Astrocyte of the spinal cord (primary cell): ENCODE results near the gene EPHA5.

Experiments
- DNase-seq: peaks from one replicate; pipeline ENCODE4 v3.0.0; 2011; ENCODE audit warnings: low read depth, low spot score
- H3K4me3 ChIP-seq: 2 replicates; pipeline ENCODE4 v1.5.1; 2011; ENCODE audit warnings: low read depth, mild to moderate bottlenecking, low read length, moderate library complexity
- in situ Hi-C: cut with HindIII; loops from 2 replicates; pipeline ENCODE4 v1.10.0; 2017; ENCODE audit warnings: low sequenced_read_pairs
- TF ChIP-seq, protein P1 (sequence below): IDR thresholded peaks from 2 replicates; pipeline ENCODE4 v1.5.1; 2012; ENCODE audit warnings: low read depth, mild to moderate bottlenecking, low read length, inconsistent platforms

EPHA5 gene

DNA sequence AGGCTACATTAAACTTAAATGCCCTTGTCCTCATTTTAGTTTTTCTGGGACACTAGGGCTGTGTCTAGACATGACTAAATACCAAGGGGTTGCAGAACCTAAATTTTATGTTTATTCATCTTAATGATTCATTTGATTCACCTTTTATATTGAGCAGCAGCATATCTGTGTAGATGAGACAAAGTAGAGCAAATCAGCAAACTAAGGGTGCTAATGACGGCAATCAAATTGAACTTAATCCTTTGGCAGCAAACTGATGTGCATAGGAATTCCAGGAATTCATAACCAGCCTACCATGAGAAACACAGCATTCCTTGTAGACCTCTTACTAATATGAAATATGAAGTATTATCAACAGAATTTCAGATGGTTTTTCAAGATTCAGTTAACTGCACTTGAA, 25.1 kb downstream of the EPHA5 start:
- DNase-seq, result no peak
- in situ Hi-C loops, result no loop called here

GRCh38 chr4:65635051-65635821, 35.1 kb downstream of the EPHA5 start:
- in situ Hi-C loops, result no loop called here
- TF ChIP-seq, protein P1, sequence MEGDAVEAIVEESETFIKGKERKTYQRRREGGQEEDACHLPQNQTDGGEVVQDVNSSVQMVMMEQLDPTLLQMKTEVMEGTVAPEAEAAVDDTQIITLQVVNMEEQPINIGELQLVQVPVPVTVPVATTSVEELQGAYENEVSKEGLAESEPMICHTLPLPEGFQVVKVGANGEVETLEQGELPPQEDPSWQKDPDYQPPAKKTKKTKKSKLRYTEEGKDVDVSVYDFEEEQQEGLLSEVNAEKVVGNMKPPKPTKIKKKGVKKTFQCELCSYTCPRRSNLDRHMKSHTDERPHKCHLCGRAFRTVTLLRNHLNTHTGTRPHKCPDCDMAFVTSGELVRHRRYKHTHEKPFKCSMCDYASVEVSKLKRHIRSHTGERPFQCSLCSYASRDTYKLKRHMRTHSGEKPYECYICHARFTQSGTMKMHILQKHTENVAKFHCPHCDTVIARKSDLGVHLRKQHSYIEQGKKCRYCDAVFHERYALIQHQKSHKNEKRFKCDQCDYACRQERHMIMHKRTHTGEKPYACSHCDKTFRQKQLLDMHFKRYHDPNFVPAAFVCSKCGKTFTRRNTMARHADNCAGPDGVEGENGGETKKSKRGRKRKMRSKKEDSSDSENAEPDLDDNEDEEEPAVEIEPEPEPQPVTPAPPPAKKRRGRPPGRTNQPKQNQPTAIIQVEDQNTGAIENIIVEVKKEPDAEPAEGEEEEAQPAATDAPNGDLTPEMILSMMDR, result no peak
- DNase-seq, result no peak
- no peak overlapping the region for H3K4me3 ChIP-seq

More for the DNA sequence above, 25.1 kb downstream of the EPHA5 start:
- TF ChIP-seq, protein P1, result no peak
- no peak overlapping the region for H3K4me3 ChIP-seq

DNA sequence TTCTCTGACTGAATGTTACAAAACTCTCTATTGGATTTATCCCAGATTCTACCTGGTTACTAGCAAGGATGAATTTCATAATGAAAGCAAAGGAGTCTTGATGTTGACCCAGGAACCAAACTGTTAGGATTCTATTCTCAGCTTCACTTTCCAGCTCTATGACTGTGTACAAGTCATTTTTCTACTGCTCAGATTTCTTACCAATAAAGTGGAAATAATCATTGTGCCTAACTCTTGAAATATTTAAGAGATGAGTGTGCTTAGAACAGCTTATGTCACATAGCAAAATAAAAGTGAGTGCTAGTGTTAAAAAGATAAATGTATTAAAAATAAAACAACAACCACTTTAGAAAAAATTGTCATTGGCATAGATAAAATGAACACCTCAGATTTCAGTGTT, 45.6 kb downstream of the EPHA5 start:
- H3K4me3 ChIP-seq, result no peak overlapping the region
- TF ChIP-seq, protein P1, result no peak
- in situ Hi-C loops, result no loop called here
- DNase-seq, result peak; percentile 36

DNA sequence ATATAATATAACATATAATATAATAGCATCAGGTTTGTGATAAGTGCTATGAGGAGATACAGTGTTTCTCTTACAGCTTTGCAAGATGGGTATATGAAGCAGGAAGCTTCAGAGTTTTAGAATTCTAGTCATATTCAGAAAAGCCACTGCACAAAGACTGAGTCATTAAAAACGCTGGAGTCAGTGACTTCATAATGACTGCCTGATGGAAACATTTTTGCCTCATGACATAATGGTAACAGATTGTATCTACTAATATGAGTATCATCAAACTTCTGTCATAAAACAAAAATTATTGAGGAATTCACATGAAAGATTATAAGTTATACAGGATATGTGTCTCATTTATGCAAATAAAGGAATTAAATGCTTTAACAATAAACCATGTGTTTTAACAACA, 46.8 kb downstream of the EPHA5 start:
- in situ Hi-C loops, result no loop called here
- DNase-seq, result peak; percentile 83

GRCh38 chr4:65617416-65617815, 52.9 kb downstream of the EPHA5 start:
- in situ Hi-C loops, result no loop called here

More for the DNA sequence above, 46.8 kb downstream of the EPHA5 start:
- TF ChIP-seq, protein P1, result no peak
- no peak overlapping the region for H3K4me3 ChIP-seq

DNA sequence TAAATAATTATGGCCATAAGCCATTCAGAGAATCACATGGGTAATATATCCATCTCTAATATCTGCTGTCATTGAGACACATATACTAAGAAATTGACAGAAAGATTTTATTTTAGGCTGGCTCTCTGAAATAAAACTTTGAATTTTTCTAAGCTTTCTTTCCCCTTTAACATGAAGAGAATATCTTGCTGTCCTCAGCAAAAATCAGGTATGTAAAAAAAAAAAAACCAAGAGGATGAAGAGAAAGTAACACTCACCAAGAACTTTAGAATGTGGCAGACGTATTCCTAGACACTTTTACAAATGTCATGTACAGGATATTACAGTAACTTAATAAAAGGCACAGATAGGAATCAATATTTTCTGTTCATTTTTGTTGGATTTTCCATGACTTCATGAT, 65.8 kb downstream of the EPHA5 start:
- DNase-seq, result no peak
- TF ChIP-seq, protein P1, result no peak
- H3K4me3 ChIP-seq, result no peak overlapping the region
- in situ Hi-C loops, result no loop called here

More at GRCh38 chr4:65617416-65617815, 52.9 kb downstream of the EPHA5 start:
- DNase-seq, result no peak
- H3K4me3 ChIP-seq, result no peak overlapping the region
- TF ChIP-seq, protein P1, result no peak
